ENCODE data around the gene FABP7.

DNA sequence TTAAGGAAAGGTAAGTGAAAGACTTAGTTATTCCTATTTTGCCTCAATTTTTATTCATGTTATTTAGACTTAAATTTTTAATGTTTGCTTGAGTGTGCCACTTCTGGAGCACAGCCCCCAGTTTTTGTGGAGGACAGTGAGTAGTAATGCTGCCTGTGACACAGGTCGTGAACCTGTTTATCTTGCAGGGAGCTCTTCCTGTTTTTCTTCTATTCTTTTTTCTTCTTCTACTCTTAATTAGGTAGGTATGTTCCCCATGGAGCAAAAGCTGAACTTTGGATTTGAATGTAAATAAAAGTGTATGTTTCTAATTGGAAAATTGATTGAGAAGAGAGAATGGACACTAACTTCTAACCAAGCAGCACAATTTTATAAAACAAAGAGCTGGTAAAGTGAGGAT lies 21.9 kb downstream of the FABP7 start:
- TF ChIP-seq, protein P1, sequence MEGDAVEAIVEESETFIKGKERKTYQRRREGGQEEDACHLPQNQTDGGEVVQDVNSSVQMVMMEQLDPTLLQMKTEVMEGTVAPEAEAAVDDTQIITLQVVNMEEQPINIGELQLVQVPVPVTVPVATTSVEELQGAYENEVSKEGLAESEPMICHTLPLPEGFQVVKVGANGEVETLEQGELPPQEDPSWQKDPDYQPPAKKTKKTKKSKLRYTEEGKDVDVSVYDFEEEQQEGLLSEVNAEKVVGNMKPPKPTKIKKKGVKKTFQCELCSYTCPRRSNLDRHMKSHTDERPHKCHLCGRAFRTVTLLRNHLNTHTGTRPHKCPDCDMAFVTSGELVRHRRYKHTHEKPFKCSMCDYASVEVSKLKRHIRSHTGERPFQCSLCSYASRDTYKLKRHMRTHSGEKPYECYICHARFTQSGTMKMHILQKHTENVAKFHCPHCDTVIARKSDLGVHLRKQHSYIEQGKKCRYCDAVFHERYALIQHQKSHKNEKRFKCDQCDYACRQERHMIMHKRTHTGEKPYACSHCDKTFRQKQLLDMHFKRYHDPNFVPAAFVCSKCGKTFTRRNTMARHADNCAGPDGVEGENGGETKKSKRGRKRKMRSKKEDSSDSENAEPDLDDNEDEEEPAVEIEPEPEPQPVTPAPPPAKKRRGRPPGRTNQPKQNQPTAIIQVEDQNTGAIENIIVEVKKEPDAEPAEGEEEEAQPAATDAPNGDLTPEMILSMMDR (conservative IDR thresholded peaks at IDR 0.05; ENCODE audit: low read depth, low read length): no peak
- TF ChIP-seq EZH2 (IDR thresholded peaks at IDR 0.05; ENCODE audit: borderline replicate concordance, low read depth, low read length, poor library complexity, severe bottlenecking): no peak
